SIG-M5 treated with dmso at 0.1 percent for 504 hours (cell line): ENCODE measurements around the gene CTSW.

Experiments used
- DNase-seq: peaks from one replicate; lab custom pipeline; 2025; ENCODE audit not compliant: unreplicated experiment; lab: John Stamatoyannopoulos, UW

The CTSW gene

DNA sequence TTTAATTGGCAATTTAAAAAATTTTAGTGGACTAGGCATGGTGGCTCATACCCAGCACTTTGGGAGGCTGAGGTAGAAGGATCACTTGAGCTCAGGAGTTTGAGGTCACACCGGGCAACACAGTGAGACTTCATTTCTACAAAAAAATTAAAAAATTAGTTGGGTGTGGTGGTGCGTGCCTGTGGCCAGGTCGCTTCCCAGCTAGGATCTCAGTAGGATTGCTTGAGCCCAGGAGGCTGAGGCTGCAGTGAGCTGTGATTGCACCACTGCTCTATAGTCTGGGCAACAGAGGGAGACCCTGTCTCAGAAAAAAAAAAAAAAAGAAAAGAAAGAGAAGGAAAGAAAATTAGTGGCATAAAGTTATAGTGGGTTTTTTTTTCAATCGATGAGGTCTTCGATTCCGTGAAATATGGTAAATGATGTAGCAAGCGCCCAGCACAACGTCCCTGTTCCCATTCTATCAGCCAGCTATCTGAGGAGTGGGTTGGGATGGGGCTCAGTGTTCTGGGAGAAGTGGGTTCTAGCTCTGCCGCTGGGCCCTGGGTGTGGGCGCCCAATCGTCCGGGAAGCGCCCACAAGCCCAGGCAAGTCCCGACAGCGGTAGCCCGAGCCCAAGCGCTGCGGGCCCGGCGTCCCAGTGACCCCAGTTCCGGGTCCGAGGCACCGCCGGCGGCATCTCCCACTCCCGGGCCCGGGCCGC lies 19.2 kb downstream of the CTSW start:
- no peak for DNase-seq

DNA sequence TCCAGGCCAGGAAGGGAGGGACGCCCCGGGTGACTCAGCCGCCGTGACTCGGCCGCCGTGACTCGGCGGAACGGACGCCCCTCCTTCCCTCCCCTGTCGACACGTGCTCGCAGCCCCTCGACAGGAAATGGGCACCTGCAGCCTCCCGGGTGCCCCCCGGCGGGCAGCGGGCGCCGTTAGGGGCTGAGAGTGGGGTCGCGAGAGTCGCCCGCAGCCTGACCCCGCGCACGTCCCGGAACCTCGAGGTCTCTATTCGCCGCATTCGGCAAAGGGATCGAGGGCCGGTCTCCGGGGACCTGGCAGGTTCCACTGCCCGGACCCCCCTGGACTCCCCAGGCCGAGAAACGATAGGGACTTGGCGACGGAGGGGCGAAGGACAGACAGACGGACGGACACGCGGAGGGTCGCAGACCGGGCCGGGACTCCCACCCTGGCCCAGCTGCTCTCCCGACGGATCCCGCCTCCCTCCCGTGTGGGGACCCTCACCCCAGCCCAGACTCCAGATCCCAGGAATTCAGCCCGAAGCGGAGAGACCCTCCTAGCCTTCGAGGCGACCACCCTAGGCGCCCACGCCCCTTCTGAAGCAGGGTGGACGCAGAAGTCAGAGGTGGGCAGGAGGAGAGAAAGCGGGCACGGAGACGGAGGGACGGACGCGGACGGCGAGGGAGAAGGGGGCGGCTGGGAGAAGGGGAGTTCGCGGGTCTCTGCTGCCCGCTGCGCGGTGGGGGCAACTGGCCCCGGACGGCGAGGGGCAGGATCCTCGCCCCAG lies 19.9 kb downstream of the CTSW start:
- peak; percentile 74 for DNase-seq

DNA sequence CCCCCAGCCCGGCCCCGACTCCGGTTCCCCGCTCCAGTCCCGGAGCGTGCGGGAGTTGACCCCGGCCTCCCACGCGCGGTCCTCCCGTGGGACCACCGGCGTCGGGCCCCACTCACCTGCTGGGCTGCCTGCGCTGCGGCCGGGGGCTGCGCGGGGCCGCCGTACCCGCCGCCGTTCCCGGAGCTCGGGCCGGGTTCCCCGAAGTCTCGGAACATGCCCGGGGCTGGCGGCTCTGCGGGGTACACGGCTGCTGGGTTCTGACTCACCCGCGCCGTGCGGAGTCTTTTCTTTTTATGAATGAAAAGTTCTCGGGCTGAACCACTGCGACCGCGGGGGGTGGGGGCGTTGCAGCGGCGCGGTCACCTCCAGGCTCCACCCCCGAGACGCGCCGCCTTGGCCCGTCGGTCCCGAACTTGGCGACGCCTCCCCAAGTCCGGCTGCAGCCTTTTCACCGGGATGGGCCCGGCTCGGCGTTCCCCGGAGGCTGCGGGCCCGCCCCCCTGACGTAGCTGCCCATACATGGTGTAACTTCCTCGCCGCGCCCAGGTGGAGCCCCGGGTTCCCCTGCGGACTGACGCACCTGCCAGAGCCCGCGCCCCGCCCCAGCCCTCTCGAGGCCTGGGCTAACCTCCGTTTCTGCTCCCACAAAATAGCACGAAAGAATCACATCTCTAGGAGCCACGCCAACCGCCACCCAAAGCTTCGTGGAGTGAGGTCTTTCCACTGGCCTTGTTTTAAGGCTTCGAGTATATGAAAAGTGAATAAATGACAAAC lies 20.7 kb downstream of the CTSW start, which contains the start of gene FOSL1:
FOSL1 (minus strand) TSS at position 264 of the 774 bp plus-strand sequence; CDS start at position 215, 49 bp downstream.
- peak; percentile 89 for DNase-seq

DNA sequence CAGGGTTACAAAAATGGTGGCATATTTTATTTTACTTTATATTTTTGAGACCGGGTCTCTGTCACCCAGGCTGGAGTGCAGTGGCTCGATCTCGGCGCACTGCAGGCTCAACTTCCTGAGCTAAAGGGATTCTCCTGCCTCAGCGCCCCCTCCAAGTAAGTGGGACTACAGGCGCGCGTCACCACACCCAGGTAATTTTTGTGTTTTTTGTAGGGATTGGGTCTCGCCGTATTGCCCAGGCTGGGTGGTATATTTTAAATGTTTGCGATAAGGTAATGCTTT lies 21.2 kb downstream of the CTSW start:
- DNase-seq = no peak

DNA sequence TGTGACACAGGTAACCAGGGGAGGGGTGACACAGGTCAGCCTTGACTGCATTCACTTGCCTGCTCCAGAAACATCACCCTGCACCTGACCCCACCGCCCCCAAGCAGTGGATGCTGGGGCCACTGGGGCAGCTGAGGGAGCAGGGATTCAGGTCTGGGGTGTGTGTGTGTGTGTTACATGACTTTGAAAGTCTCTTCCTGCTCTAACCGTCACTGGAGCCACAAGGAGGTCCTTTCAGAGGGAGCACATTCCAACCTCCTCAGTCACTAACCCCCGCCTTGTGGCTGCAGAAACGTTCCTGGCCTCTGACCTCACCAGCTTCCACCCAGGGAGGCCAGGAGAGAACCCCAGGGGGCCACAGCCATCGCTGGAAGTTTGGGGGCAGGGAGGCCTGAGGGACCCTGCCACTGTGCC lies 23.4 kb downstream of the CTSW start:
- no peak for DNase-seq

DNA sequence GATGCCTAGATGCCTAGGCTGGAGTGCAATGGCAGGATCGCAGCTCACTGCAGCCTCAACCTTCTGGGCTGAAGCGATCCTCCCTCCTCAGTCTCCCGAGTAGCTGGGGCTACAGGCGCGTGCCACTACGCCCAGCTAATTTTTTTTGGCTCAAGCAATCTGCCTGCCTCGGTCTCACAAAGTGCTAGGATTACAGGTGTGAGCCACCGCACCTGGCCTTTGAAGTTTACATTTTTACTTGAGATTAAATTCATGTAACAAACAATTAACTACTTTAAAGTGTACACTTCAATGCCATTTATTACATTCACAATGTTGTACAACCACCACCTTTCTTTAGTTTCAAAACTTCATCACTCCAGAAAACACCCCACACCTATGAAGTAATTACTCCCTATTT lies 24.1 kb downstream of the CTSW start:
- DNase-seq = no peak

DNA sequence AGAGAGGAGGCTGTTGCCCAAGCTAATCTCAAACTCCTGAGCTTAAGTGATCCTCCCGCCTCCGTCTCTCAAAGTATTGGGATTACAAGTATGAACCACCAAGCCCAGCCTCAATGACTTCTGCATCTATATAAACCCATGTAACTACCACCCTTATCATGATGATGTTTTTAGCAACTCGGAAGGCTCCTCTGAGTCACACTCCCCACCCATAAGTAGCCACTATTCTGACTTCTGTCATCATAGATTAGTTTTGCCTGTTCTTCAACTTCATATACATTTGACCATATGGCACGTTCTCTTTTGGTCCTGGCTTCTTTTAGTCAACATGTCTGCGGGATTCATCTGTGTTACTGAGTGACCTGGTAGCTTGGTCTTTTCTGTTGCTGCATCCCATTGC lies 27.0 kb downstream of the CTSW start:
- DNase-seq = no peak

DNA sequence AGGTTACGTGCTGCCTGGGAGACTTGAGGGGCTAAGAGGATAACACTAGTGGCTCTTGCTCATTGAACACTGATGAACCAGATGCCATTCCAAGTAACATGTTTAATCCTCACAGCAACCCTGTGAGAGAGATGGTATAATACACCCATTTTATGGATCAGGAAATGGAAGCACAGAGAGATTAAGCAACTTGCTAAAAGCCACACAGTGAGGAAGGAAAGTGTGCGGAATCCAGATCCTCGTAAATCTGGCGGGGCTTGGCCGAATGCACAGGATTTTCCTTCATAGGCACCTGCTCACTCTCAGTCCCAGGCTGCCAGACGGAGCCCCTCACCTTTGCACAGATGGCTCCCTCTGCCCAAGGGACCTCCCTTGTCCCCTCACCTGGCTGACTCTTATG lies 28.2 kb downstream of the CTSW start:
- DNase-seq = no peak

DNA sequence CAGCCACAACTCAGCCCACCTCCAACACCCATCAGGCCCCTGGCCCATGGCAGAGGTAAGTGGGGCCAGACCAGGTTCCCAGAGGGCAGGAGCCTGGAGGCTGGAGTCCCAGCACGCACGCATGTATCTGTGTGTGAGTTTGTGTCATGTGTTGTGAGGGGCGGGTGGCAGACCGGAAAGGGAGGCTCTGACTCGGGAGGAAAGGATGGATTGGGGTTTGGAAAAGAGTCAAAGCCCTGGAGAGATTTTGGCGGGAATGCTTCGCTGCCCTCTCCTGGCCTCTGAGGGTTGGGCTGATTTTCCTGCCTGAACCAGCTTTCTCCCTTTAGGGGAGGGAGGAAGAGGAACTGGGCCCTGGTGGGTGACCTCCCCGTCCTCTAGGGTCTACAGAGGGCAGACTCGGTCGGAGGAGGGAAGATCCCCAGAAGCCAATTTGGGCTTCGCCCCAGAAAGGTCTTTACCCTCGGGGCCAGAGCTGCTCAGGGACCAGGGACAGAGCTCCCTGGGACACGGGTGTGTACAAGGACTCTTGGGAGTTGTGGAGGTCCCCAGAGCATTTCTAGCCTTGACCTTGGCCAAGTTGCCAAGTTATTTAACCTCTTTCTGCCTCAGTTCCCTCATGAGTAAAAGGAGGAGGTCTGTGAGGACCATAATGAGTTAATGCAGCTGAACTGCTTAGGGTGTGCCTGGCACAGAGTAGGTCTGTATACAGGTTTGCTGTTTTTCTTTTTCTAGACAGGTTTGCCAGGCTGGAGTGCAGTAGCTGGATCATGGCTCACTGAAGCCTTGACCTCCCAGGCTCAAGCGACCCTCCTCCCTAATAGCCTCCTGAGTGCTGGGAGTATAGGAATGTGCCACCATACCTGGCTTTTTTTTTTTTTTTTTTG lies 32.3 kb downstream of the CTSW start:
- no peak for DNase-seq

DNA sequence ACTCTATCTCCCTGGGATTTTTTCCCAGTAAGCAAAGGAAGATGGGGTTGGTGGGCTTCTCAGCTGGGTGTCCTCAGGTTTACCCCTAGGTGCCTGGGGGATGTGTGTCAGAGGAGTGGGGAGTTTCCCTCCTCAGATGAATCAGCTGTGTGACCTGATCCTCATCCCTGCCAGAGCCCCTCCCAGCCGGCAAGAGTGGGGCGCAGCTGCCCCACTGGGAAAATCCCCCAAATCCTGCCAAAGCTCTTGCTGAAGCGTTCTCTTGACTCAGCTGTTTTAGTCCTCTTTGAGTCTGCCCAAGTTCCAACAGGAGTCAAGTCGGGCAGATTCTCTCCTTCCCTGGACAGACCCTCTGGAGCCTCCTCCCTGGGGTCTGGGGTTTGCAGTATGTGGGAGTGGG lies 33.2 kb downstream of the CTSW start:
- no peak for DNase-seq

DNA sequence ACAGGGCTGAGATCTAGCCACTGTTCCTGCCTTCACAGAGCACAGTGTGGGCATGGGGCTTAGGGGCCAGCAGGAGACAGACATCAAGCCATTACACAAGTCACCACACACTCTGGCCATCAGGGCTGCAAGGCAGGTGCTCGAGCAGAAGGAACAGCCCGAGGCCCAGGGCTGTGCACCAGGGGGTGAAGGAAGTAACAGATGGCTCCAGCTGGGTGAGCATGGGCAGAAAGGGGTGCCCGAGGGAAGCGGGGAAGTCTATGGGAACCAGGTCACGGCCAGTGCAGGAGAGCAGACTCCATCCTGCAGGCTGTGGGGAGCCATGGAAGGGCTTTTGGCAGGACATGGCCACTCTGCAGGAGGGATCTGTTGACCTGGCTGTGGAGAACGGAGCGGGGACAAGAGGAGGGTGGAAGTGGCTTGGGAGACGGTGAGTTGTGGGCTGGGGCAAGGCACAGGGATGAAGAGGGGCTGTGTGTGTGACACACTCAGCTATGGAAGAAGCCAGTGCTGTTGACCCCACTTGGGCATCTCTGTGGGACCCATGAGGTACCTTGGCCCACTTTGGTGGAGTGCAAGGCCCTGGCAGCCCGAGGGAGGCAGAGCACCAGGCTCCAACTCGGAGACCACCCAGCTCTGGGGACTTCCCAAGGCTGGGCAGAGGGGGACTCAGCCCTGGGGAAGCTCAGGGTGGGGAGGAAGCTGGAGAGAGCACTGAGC lies 35.6 kb downstream of the CTSW start:
- no peak for DNase-seq

DNA sequence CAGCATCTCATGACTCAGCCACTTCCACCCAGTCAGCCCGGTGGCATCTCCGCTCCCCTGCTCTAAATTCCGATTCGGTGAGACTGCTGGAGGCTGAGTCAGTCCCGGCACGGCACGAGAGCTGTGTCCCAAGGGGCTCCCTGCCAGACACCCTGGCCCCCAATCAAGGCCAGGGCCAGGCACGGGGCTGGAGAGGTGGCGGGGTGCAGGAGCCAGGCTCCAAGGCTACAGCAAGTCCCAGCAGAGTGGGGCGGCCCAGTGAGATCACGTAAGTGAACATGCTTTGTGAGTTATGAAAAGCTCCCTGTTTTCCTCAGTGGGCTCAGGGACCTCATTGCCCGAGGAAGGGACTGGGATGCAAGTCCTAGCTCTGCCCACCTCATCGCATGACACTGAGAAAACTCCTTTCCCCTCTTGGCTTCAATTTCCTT lies 36.2 kb downstream of the CTSW start:
- peak; percentile 39 for DNase-seq

DNA sequence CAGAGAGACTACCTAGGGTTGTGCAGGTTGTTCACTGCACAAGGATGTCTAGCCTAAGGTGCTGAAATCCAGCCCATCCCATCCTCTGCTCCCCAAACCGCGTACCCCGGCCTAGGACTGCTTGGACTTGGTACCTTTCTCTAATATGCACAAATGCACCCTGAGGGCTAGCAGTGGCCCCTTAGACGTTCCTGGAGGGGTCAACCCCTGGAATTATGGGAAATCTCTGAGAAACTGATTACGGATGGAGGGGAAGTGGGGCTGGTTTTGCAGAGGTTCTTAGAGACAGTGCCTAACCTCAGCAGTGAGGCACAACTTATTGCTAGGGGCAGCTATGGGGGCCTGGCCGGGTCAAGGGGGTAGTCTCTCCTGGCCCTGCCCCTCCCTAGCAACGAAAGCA lies 36.8 kb downstream of the CTSW start:
- no peak for DNase-seq

DNA sequence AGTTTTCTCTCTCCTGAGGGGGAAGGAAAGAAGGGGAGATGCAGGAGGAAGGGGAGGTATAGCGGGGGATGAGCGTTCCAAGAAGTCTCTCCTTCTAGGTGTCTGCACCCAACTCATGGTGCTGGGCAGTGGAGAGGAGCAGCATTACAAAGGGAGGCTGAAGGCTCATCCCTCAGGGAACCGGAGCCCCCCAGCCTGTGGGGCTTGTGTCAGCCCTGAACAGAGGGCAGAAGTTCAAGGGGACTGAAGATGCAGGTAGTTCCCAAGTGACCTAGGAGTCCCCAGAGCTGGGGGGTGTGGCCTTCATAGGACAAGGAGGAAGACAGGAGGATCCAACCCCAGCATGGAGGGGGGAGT lies 37.4 kb downstream of the CTSW start:
- DNase-seq = no peak

DNA sequence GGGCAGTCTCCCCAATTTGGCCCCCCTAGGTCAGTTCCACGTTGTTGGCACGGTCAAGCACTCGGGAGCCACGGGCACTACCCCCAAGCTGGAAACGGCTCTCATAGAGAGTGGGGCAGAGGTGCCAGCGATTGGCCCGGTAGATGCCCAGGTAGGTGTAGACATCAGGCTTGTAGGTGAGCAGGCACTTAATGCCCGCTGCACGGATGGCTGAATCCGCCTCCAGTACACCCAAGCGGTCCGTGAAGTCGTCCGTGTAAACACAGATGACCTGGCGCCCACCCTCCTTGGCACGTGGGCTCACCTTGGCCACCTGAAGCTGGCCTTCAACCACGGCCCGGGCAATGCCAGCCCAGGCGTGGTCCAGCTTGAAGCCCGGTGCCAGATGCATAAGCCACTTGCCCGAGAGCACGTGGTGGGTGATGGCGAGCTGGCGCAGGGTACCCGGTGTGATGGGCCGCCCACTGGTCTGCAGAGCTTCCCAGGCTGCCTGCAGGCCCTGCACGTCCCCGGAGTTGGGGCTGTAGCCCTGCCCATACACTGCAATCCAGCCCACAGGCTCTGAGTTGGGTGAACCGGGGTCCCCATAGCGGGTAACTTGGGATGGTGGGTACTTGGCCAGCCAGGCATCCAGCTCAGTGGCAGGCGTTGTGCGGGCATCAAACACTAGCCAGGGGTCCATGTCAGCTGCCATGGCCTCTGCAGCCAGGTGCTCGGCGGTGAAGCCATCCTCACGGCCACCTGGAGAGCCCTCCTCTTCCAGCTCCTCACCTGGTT lies 38.0 kb downstream of the CTSW start:
- no peak for DNase-seq

DNA sequence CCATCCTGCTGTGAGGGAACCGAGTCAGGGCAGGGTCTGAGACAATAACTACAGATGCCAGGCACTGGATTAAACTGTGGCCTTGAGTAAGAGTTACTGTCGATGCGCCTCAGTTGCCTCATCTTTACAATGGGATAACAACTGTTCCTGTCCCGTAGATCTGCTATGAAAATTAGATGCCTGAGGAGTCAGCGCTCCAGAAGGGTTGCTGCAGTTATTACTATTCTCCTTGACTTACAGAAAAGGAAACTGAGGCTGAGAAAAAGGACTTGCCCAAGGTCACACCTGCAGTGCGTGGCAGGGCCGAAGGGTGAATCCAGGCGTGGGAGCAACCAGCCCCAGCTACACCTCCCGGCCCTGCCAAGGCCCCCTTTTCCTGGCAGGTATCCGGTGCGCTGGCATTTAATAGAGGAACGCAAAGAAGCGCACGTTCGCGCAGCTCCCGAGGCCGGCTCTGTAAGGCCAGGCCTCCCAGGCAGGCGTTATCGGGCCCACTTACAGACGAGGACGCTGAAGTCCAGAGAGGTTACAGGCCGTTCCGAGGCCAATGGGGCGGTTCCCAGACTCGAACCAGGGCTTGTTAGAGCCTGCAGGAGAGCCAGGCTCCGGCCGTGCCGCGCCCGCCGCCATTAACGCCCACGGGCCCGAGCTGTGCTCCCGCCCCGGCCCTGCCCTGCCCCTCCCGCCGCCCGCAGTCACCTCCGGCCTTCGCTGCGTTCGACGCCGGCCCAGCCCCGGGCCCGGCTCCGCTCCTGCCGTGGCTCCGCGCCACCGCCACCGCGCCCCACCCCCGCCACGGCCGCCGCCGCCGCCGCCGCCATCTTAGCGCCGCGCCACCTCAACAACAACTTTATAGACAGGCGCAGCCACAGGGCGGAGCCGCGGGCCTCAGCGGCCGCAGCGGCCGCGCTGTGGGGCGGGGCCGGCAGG lies 38.8 kb downstream of the CTSW start, which contains the start of gene C11orf68:
C11orf68 (minus strand) TSS at position 852 of the 930 bp plus-strand sequence; CDS start at position 821, 31 bp downstream.
- no peak for DNase-seq

DNA sequence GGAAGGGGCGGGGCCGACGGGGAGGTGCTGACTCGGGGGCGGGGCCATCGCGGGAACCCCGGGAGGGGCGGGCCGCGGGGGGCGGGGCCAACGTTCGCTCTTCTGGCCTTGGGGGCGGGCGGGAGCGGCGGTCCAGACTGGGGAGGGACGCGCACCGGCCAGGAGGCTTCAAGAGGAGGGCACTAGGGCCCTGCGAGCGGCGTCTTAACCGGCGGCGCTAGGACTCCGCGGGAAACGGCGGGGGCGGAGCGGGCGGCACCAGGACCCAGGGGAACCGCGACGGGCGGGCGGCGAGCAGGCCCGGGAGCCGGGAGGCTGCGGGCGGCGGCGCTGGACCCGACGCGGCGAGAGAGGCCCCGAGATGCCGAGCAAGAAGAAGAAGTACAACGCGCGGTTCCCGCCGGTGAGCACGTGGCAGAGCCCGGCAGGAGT lies 39.5 kb downstream of the CTSW start, which contains the start of gene DRAP1:
DRAP1 (plus strand) TSS at position 286 of the 432 bp plus-strand sequence; CDS start at position 362, 76 bp downstream.
- DNase-seq = peak; percentile 96
